ENCODE results near the gene TEX19. TPM values are rescaled to one million over a fixed set of nuclear protein-coding genes. Genes with fewer than 3 reads are reported as not detected.
A peak's percentile ranks its signal among the peaks of the same experiment; 100 is the strongest.

The TEX19 gene, protein sequence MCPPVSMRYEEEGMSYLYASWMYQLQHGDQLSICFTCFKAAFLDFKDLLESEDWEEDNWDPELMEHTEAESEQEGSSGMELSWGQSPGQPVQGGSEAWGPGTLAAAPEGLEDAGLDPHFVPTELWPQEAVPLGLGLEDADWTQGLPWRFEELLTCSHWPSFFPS
- total RNA-seq, result 0.10 TPM in 1 of 2 replicates, not detected in the other

DNA sequence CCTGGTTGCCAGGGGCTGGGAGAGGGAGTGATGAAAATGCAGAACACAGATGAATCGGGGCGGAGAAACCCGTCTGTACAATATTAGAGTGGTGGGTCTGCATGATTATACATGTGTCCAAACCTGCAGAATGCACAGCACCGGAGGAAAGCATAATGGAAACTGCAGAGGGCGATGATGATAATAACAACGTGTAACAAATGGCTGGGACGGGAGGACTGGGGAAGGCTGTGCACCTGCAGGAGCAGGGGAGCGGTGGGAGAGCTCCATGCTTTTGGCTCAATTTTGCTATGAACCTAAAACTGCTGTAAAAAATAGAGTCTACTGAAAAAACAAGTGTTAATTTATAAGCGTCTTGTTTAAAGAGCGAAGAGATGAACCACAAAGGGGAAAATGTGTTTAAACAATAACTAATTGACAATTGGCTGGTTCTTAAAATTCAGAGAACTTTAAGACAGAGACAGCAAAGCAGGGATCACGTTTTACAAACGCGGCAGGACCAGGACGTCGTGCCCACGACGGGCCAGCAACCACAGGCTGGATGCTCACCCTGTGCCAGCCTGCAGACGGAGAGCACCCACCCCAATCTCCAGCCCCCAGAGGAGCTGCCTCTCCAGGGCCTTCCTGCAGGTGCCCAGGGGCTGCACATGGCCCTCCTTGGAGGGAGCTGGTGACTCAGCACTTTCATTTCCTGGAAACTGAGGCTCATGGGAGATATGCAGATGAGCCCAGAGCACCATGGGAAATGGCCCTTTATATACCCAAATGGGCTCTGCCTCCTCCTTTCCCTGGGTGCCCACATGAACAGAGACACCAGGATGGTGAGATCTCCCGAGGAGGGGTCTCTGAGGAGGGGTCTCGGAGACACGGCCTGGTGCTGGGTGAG, at the start of gene TEX19:
TSS of gene TEX19 (plus strand) at position 783 of the 886 bp plus-strand sequence. CDS start 2,904 bp downstream, outside the sequence.
- DNase-seq (ENCODE audit: low spot score), result no peak

DNA sequence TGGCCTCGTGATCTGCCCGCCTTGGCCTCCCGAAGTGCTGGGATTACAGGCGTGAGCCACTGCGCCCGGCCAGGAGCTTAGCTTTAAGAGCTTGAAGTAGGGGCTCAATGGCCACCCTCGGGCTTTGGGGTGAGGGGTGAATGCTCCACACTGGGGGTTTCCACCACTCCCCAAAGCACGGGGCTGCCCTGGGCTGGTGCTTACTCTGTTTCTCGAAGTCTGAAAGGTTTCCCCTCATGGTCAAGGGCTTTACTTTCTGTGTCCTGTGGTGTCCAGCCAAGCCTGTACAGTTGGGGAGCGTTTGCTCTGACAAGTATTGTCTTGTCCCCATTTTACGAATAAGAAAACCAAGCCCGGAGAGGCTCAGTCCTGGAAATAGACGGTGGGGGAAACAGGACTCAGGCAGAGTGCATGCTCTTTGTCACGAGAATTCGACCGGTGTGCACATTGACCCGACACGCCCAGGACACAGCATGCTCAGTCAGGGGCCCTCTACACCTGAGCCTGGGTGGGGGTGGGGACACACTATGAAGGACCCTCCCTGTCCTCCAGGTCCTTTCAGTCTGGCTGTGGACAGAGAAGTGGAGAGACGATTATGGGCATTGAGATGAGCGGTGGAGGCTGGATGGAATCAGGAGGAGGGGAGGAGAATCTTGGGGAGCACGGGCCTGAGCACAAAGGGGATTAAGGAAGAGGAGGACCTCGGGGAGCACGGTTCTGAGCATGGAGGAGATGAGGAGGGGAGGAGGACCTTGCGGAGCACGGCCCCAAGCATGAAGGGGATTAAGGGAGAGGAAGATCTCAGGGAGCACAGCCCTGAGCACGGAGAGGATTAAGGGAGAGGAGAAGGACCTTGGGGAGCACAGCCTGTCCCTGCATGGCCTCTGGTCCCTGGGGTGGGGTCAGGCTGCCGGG, 49.1 kb upstream of the TEX19 start:
- Mint-ChIP-seq H3K4me3 (no peak overlapping the region), H3K9me3 (no peaks in the 10 kb centered on the region), H3K36me3 (ENCODE audit: low read depth) (peaks cover 10% of the 10 kb centered on the region), H3K27ac (peak overlapping the region; percentile 36), H3K27me3 (ENCODE audit: insufficient read depth) (no peaks in the 10 kb centered on the region), H3K4me1 (ENCODE audit: low read depth) (peaks cover 15% of the 10 kb centered on the region)
- intact Hi-C loops (cut with micrococcal nuclease), result no loop called here
- DNase-seq (ENCODE audit: low spot score), result no peak

More for the DNA sequence above, at the start of gene TEX19:
- intact Hi-C loops (cut with micrococcal nuclease), result no loop called here
- H3K27ac Mint-ChIP-seq, result no peak within 1 kb of the TSS
- no peaks in the 10 kb centered on the region for H3K9me3 Mint-ChIP-seq
- H3K4me1 Mint-ChIP-seq (ENCODE audit: low read depth), result peaks cover 12% of the 10 kb centered on the region
- no peak within 1 kb of the TSS for H3K4me3 Mint-ChIP-seq
- H3K27me3 Mint-ChIP-seq (ENCODE audit: insufficient read depth), result peaks cover 6% of the 10 kb centered on the region
- H3K36me3 Mint-ChIP-seq (ENCODE audit: low read depth), result no peaks in the 10 kb centered on the region

DNA sequence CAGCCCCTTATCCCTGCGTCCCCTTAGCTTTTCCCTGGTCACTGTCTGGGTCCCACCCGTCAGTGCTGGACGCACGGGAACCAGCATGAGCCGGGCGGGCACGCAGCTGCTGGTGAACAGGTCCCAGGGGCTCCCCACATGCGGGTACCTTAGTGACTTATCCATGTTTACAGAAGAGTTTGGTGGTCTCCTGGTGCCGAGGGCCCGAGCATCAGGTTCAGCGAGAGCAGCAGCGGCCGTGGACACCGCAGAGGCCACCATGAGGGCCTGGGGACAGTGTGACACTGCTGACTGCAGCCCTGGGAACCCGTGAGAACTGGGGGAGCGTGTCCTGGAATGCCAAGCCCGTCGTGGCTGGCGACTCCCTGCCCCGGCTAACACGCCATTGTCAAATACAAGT, 48.2 kb upstream of the TEX19 start:
- H3K4me1 Mint-ChIP-seq (ENCODE audit: low read depth), result peaks cover 15% of the 10 kb centered on the region
- H3K36me3 Mint-ChIP-seq (ENCODE audit: low read depth), result peaks cover 15% of the 10 kb centered on the region
- no peak for DNase-seq (ENCODE audit: low spot score)
- H3K4me3 Mint-ChIP-seq, result no peak overlapping the region
- intact Hi-C loops (cut with micrococcal nuclease), result no loop called here
- H3K27ac Mint-ChIP-seq, result no peak overlapping the region
- no peaks in the 10 kb centered on the region for H3K27me3 Mint-ChIP-seq (ENCODE audit: insufficient read depth)
- H3K9me3 Mint-ChIP-seq, result no peaks in the 10 kb centered on the region

DNA sequence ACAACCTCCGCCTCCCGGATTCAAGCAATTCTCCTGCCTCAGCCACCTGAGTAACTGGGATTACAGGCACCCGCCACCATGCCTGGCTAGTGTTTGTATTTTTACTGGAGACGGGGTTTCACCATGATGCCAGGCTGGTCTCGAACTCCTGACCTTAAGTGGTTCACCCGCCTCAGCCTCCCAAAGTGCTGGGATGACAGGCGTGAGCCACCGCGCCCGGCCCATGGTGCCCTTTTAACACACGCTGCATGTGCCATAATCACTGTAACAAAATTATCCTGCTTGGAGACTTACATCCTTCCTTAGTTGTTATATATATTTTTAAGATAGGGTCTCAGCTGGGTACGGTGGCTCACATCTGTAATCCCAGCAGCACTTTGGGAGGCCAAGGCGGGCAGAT, 47.1 kb upstream of the TEX19 start:
- Mint-ChIP-seq H3K4me1 (ENCODE audit: low read depth) (peaks cover 6% of the 10 kb centered on the region), H3K9me3 (no peaks in the 10 kb centered on the region), H3K27me3 (ENCODE audit: insufficient read depth) (no peaks in the 10 kb centered on the region), H3K36me3 (ENCODE audit: low read depth) (peaks cover 20% of the 10 kb centered on the region), H3K4me3 (no peak overlapping the region), H3K27ac (no peak overlapping the region)
- DNase-seq (ENCODE audit: low spot score), result no peak
- intact Hi-C loops (cut with micrococcal nuclease), result no loop called here

DNA sequence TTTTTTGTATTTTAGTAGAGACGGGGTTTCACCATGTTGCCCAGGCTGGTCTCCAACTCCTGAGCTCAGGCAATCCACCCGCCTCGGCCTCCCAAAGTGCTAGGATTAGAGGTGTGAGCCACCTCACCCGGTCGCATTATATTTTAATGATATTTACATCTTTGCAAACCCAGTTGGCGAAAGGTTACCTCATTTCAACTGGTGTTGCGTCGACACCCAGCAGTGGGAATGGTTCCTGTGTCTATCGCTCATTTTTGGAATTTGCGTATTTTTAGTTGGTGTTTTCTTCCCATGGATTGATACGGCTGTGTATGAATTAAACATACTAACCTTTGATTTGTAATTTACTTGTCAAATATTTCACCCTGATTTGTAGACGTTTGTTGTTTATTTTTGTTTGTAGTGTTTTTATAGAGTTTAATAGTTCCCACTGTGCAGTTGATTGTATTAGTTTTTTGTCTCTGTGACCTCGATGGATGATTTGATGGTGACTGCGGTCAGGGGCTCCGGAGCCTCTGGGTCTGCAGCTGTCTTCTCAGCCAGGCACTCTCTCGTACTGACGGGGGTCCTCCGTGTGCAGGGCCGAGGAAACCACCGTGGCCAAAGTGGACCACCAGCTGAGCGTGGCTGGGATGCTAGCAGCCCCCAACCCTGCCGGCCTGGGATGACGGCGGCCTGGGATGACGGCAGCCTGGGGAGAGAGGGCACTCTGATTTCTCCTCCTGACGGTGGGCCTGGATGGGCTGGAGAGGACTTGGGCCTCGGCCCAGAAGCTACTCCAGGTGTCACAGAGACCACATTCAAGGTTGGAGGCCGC, 45.6 kb upstream of the TEX19 start:
- Mint-ChIP-seq H3K27me3 (ENCODE audit: insufficient read depth) (no peaks in the 10 kb centered on the region), H3K4me3 (peak overlapping the region; percentile 97), H3K4me1 (ENCODE audit: low read depth) (peaks cover 5% of the 10 kb centered on the region), H3K36me3 (ENCODE audit: low read depth) (peaks cover 18% of the 10 kb centered on the region), H3K9me3 (no peaks in the 10 kb centered on the region), H3K27ac (peak overlapping the region; percentile 53)
- DNase-seq (ENCODE audit: low spot score), result no peak
- intact Hi-C loops (cut with micrococcal nuclease), result no loop called here

DNA sequence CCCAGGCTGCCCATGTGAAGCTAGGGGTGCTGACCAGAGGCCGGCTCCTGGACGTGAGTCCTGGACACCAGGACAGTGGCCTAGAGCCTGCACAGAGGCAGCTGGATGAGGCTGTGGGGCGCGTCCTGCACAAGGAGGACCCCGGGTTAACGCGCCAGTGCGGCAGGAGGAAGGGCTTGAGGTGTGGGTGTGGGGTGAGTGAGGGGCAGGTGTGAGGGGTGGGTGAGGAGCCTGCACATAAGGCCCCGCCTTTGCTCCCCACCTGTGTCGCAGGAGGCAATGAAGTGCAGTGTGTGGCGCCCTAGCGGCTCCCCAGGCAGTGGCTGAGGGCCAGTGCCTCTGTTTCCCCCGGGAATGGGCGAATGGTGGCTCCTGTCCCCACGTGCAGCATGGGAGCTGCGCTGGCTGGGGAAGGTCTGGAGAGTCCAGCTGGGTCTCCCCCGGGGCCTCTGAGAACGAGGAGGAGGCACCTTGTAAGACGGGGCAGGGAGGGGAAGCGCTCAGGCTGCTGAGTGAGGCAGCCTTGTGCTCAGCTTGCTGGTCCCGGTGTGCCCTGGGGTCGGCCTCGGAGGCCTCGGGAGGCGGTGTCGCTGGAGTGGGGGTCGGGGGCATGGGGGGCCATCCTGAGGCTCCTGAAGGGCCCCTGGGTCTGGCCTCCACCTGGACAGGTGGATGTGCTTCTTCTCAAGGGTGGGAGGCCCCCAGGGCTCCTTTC, 44.9 kb upstream of the TEX19 start:
- DNase-seq (ENCODE audit: low spot score), result no peak
- Mint-ChIP-seq H3K4me1 (ENCODE audit: low read depth) (peaks cover 5% of the 10 kb centered on the region), H3K36me3 (ENCODE audit: low read depth) (peaks cover 18% of the 10 kb centered on the region), H3K9me3 (no peaks in the 10 kb centered on the region), H3K27me3 (ENCODE audit: insufficient read depth) (no peaks in the 10 kb centered on the region), H3K4me3 (peak overlapping the region; percentile 97), H3K27ac (peak overlapping the region; percentile 40)
- intact Hi-C loops (cut with micrococcal nuclease), result no loop called here

DNA sequence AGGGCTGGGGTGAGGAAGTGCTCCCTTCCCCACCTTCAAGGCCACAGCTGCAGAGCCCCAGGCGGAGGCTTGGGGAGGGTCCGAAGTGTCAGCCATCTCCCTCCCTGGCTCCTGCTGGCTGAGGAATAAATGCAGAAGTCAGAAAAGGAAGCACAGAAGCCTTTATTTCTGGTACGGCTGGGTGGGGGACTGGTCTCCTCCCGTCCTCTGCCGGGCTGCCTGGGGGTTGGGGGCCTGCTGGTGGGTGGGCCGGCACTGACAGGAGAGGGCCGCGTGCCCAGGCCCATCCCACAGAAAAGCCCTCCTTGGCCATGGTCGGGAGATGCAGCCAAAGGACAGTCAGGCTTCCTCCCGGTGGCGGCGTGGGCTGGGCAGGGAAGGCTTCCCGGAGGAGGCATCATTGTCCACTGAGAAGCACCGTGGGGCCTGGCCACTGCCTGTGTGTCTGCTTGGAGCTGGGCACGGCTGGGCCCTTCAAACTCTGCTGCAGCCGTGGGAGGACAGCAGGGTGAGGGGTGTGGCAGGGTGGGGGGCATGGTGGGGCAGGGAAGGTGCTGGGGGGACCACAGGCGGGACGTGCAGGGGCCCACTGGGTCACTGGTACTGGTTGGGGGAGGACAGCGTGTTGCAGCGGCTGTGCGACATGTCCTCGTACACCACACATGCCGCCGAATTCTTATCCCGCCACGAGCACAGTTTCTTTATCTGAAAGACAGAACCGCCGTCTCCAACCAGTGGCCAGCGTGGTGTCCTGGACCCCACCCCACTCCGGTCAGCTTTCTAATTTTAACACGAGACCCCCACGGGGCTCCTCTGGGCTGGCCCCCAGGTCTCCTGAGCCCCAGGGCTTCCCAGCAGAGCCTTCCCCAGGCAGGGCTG, 44.1 kb upstream of the TEX19 start:
- peaks cover 18% of the 10 kb centered on the region for H3K36me3 Mint-ChIP-seq (ENCODE audit: low read depth)
- H3K4me3 Mint-ChIP-seq, result peak overlapping the region; percentile 97
- DNase-seq (ENCODE audit: low spot score), result no peak
- no peaks in the 10 kb centered on the region for H3K27me3 Mint-ChIP-seq (ENCODE audit: insufficient read depth)
- intact Hi-C loops (cut with micrococcal nuclease), result no loop called here
- H3K4me1 Mint-ChIP-seq (ENCODE audit: low read depth), result peaks cover 5% of the 10 kb centered on the region
- H3K9me3 Mint-ChIP-seq, result no peaks in the 10 kb centered on the region
- H3K27ac Mint-ChIP-seq, result no peak overlapping the region

DNA sequence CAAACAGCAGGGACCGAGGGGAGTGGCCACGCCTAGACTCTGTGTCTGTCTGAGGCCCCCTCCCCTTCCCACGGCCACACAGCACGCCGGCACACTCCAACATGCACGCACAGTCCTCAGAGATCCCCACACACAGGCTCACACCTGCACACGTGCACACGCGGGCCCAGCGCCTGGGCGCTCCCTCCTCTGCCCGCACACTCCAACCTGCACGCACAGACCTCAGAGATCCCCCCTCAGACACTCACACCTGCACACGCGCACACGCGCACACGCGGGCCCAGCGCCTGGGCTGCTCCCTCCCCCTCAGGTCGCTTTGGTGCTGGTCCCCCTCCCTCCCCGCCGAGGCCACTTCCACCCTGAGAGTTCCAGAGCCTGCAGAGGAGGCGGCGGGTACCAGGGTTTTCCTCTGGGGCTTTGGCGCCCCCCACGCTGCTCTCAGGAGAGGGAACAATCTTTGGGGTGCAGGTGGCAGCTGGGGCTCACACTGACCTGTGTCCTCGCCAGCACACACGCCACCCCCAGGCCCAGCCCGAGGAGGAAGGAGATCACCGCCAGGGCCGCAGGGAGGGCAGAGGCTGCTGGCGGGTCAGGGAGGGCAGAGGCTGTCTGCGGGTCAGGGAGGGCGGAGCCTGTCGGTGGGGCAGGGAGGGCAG, 43.2 kb upstream of the TEX19 start:
- DNase-seq (ENCODE audit: low spot score), result peak; percentile 31
- H3K9me3 Mint-ChIP-seq, result no peaks in the 10 kb centered on the region
- H3K4me3 Mint-ChIP-seq, result peak overlapping the region; percentile 97
- peaks cover 5% of the 10 kb centered on the region for H3K4me1 Mint-ChIP-seq (ENCODE audit: low read depth)
- H3K27ac Mint-ChIP-seq, result no peak overlapping the region
- H3K27me3 Mint-ChIP-seq (ENCODE audit: insufficient read depth), result no peaks in the 10 kb centered on the region
- H3K36me3 Mint-ChIP-seq (ENCODE audit: low read depth), result peaks cover 18% of the 10 kb centered on the region
- intact Hi-C loops (cut with micrococcal nuclease), result loop anchor here (2.0 kb wide), 2 partner anchors 13 to 43 kb away; partner anchors contain the start of gene CSNK1D

DNA sequence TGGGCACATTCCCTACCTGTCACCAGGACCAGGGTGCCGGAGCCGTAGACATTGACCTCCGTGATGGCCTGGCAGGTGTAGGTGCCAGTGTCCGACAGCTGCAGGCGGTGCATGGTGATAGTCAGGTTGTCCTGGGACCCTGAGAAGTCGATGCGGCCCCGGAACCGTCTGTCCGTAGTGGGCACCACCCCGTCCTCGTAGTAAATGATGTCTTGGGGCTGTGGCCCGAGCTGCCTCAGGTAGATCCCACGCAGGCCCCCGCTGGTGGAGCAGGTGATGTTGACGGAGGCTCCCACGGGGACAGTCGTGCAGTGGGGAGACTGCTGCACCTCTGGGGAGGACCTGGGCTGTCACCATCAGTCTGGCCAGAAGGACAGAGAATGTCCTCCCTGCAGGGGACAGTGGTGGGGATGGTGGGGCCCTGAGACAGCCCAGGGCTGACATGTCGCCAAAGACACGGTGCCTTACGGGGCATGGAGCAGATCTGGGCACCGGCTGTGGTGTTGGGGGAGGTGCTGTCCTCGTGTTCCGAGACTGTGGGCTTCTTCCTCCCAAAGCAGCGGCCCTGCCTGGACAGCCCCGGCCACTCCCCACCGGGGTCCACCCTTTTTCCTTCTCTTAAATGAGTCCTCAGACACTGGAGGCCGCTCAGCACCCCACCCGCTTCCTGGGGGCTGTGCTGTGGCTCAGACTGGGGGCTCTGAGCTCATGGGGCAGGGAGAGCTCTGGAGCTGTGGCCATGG, 42.2 kb upstream of the TEX19 start:
- DNase-seq (ENCODE audit: low spot score), result no peak
- Mint-ChIP-seq H3K27ac (no peak overlapping the region), H3K4me3 (peak overlapping the region; percentile 97), H3K27me3 (ENCODE audit: insufficient read depth) (no peaks in the 10 kb centered on the region), H3K36me3 (ENCODE audit: low read depth) (peaks cover 22% of the 10 kb centered on the region), H3K4me1 (ENCODE audit: low read depth) (peaks cover 10% of the 10 kb centered on the region), H3K9me3 (no peaks in the 10 kb centered on the region)
- intact Hi-C loops (cut with micrococcal nuclease), result loop anchor here (1.0 to 2.0 kb wide), 3 partner anchors 11 to 44 kb away; partner anchors contain the start of gene CSNK1D
